Measurements from ENCODE around the gene HSD17B12. TPM values are rescaled to one million over a fixed set of nuclear protein-coding genes. Genes with fewer than 3 reads are reported as not detected.

Gene HSD17B12
- polyA plus RNA-seq, 1 experiment, result 67.7 TPM

DNA sequence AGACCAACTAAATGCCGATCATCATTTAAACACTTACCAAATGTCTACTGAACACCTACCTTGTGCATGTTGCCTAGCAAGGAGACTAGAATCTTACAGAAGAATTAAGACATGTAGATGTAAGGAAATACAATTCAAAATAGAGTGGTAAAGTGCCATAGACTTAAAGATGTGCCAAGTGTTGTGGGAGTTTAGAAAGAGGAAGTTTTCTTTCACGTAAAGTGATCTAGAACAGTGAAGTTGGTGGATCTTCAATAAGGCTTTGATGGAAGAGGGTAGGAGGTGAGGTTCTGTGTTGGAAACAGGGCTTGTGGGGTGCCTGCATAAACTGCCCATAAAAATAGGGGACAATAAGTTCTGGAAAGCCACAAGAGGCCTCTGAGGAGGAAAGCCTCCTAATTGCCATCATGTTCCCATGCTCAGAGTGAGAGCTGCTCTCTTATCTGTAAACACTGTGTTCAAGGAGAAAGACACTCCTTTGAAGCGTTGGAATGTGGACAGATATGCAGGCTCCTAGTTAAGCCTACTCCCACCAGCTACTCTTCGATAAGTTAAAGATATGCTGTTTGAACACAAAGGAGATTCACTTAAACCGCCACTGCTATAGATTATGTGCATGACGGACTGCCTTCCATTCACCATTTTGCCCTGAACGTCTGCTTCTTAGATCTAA, 66.7 kb downstream of the HSD17B12 start:
- POLR2A ChIA-PET, result no interaction called here

DNA sequence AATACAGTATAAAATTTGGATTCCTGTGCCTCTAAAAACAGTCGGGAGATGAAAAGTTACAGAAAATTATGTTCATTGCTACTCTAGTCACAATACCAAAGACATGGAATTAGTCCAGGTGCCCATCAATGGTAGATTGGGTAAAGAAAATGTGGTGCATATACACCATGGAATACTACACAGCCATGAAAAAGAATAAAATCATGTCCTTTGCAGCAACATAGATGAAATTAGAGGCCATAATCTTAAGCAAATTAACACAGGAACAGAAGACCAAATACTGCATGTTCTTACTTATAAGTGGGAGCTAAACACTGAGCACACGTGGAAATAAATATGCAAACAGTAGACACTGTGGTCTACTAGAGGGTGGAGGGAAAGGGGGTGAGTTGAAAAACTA, 67.6 kb downstream of the HSD17B12 start:
- TF ChIP-seq, protein P1, sequence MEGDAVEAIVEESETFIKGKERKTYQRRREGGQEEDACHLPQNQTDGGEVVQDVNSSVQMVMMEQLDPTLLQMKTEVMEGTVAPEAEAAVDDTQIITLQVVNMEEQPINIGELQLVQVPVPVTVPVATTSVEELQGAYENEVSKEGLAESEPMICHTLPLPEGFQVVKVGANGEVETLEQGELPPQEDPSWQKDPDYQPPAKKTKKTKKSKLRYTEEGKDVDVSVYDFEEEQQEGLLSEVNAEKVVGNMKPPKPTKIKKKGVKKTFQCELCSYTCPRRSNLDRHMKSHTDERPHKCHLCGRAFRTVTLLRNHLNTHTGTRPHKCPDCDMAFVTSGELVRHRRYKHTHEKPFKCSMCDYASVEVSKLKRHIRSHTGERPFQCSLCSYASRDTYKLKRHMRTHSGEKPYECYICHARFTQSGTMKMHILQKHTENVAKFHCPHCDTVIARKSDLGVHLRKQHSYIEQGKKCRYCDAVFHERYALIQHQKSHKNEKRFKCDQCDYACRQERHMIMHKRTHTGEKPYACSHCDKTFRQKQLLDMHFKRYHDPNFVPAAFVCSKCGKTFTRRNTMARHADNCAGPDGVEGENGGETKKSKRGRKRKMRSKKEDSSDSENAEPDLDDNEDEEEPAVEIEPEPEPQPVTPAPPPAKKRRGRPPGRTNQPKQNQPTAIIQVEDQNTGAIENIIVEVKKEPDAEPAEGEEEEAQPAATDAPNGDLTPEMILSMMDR (IDR thresholded peaks at IDR 0.05; ENCODE audit: insufficient read depth, low read depth, low read length), result no peak
- no peaks in the 10 kb centered on the region for H3K27me3 ChIP-seq (ENCODE audit: control insufficient read depth, insufficient read depth, low read length)
- POLR2A ChIA-PET, result no interaction called here

More for the DNA sequence above, 66.7 kb downstream of the HSD17B12 start:
- Histone ChIP-seq H3K27me3 (ENCODE audit: control insufficient read depth, insufficient read depth, low read length) (no peaks in the 10 kb centered on the region), H3K36me3 (ENCODE audit: control insufficient read depth, insufficient read depth, low read length) (no peaks in the 10 kb centered on the region; the same call in 1 of the 2 replicates), H3K4me3 (ENCODE audit: low read depth, low read length) (no peak overlapping the region)
- CTCF ChIA-PET, result interaction anchor here (1.5 kb wide), 1 partner anchor 16 kb away, joined by 4 read pairs; no protein-coding TSS in a partner anchor
- DNase-seq (ENCODE audit: low read depth), result no peak
- TF ChIP-seq, protein P1 (IDR thresholded peaks at IDR 0.05; ENCODE audit: insufficient read depth, low read depth, low read length), result no peak

DNA sequence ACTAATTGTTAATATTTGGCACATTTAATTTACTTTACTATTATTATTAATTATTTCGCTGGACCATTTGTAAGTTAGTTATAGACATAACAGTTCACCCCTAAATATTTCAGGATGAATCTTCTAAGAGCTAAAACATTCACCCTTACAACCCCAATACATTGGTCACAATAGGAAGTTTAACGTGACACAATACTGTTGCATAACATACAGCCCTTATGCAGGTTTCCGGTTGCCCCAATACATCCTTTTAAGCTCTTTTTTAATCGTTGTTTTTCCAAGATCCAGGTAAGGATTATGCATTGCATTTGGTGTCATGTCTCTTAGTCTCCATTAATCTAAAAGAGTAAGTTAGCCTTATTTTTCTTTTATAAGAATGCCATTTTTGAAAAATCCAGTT, 71.2 kb downstream of the HSD17B12 start:
- POLR2A ChIA-PET, result interaction anchor here (0.6 kb wide), 1 partner anchor 23 kb away, joined by 3 read pairs; no protein-coding TSS in a partner anchor
- no peaks in the 10 kb centered on the region for H3K36me3 ChIP-seq (ENCODE audit: control insufficient read depth, insufficient read depth, low read length)
- no peak for DNase-seq (ENCODE audit: low read depth)
- no peaks in the 10 kb centered on the region for H3K27me3 ChIP-seq (ENCODE audit: control insufficient read depth, insufficient read depth, low read length)
- CTCF ChIA-PET, result no interaction called here
- H3K4me3 ChIP-seq (ENCODE audit: low read depth, low read length), result no peak overlapping the region
- TF ChIP-seq, protein P1 (IDR thresholded peaks at IDR 0.05; ENCODE audit: insufficient read depth, low read depth, low read length), result no peak

More for the DNA sequence above, 67.6 kb downstream of the HSD17B12 start:
- CTCF ChIA-PET, result no interaction called here
- Histone ChIP-seq H3K36me3 (ENCODE audit: control insufficient read depth, insufficient read depth, low read length) (no peaks in the 10 kb centered on the region), H3K4me3 (ENCODE audit: low read depth, low read length) (no peak overlapping the region)
- DNase-seq (ENCODE audit: low read depth), result no peak

DNA sequence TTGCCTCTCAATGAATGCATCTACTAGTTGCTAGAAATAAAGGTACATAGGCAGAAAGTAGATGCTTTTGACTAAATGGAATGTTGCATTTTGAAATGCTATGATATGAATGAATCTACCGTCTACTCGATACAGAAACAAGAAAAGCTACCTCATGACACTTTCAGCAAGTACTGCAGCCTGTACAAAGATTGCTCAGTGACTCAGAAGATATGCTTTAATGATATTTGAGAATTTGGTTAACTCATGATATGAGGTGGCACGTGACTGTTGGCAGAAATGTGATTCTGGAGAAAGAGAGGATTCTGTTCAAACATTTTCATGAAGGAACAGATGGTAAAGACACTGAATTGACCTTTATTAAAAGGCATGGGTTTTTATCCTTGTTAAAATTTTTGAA, 76.0 kb downstream of the HSD17B12 start:
- H3K4me3 ChIP-seq (ENCODE audit: low read depth, low read length), result no peak overlapping the region
- DNase-seq (ENCODE audit: low read depth), result no peak
- TF ChIP-seq, protein P1 (IDR thresholded peaks at IDR 0.05; ENCODE audit: insufficient read depth, low read depth, low read length), result no peak
- CTCF ChIA-PET, result no interaction called here
- no peaks in the 10 kb centered on the region for H3K27me3 ChIP-seq (ENCODE audit: control insufficient read depth, insufficient read depth, low read length)
- POLR2A ChIA-PET, result no interaction called here
- no peaks in the 10 kb centered on the region for H3K36me3 ChIP-seq (ENCODE audit: control insufficient read depth, insufficient read depth, low read length)

DNA sequence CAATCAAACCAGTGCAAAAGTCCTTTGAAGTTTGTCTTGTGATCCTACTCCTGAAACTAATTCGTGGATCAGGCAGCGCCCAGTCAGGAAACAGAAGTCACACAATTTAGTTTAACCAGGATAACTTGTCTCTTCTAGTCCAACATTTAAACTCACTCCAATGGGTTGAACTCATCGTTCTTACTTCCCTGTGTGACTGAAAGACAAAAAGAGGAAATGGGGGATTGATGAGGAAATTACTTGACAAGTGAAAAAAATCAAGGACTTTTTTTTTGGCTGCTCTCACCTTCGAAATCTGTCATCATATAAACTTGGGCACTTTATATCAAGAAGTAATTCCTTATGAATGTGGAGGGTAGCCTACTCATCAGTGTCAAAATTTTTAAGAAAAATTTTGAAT, 78.4 kb downstream of the HSD17B12 start:
- DNase-seq (ENCODE audit: low read depth), result no peak
- H3K36me3 ChIP-seq (ENCODE audit: control insufficient read depth, insufficient read depth, low read length), result no peaks in the 10 kb centered on the region
- CTCF ChIA-PET, result no interaction called here
- POLR2A ChIA-PET, result no interaction called here
- no peaks in the 10 kb centered on the region for H3K27me3 ChIP-seq (ENCODE audit: control insufficient read depth, insufficient read depth, low read length)
- TF ChIP-seq, protein P1 (IDR thresholded peaks at IDR 0.05; ENCODE audit: insufficient read depth, low read depth, low read length), result no peak
- no peak overlapping the region for H3K4me3 ChIP-seq (ENCODE audit: low read depth, low read length)

Data from BJ (cell line).